Heart right ventricle (tissue), 16 donors: ENCODE results near the gene PIP4K2B. TPM values are rescaled to one million over a fixed set of nuclear protein-coding genes. Genes with fewer than 3 reads are reported as not detected.

Experiments
- ATAC-seq, 8 donors: fragments of 200-7000 bp; cut with Tn5 transposase; one replicate each; pipeline ENCODE4 v1.9.1; 2020; ENCODE audit warnings: mild to moderate bottlenecking in 8 of 8, moderate library complexity in 8 of 8, moderate number of reproducible peaks in 1 of 8
- DNase-seq, 2 donors: peaks; one replicate each; pipeline ENCODE4 v3.0.0-alpha.2; 2020
- H3K27ac ChIP-seq, 10 donors: fragments of 200-600 bp; sonication (generic) in 2 of 10; one replicate each; pipeline versions ENCODE4 v1.5.0 to v1.8.0; 2020 to 2022; ENCODE audit warnings: mild to moderate bottlenecking in 3 of 10
- H3K27me3 ChIP-seq, 7 donors: fragments of 200-600 bp; one replicate each; pipeline ENCODE4 v1.8.0; 2021 to 2022; ENCODE audit warnings: mild to moderate bottlenecking in 2 of 7
- H3K36me3 ChIP-seq, 9 donors: fragments of 200-600 bp; sonication (generic) in 1 of 9; one replicate each; pipeline versions ENCODE4 v1.5.0 to v1.8.0; 2020 to 2022; ENCODE audit warnings: mild to moderate bottlenecking in 2 of 9
- H3K4me1 ChIP-seq, 9 donors: fragments of 200-600 bp; sonication (generic) in 1 of 9; one replicate each; pipeline versions ENCODE4 v1.5.0 to v1.8.0; 2020 to 2022; ENCODE audit warnings: mild to moderate bottlenecking in 4 of 9
- H3K4me3 ChIP-seq, 10 donors: fragments of 200-600 bp; sonication (generic) in 2 of 10; one replicate each; pipeline versions ENCODE4 v1.5.0 to v1.8.0; 2020 to 2022; ENCODE audit warnings: mild to moderate bottlenecking in 7 of 10, moderate library complexity in 2 of 10
- H3K9me3 ChIP-seq, 11 donors: fragments of 200-600 bp in 10 of 11; sonication (generic) in 2 of 11; one replicate each; pipeline versions ENCODE4 v1.5.0 to v1.8.0; 2013 to 2022; ENCODE audit warnings: mild to moderate bottlenecking in 2 of 11, control low read depth in 1 of 11, moderate library complexity in 1 of 11
- CTCF ChIP-seq, 9 donors: fragments of 200-600 bp; sonication (generic) in 2 of 9; IDR thresholded peaks; one replicate each; pipeline versions ENCODE4 v1.5.0 to v1.8.0; 2021 to 2022; ENCODE audit warnings: antibody characterized with exemption in 9 of 9, mild to moderate bottlenecking in 5 of 9, moderate library complexity in 1 of 9
- WGBS, 2 donors: extraction: QIAGEN DNeasy Blood & Tissue Kit; methylation state at CpG; one replicate each; pipeline ENCODE4 v1.1.7; 2013; ENCODE audit warnings: inconsistent platforms in 1 of 2; 5-methylcytosine and 5-hydroxymethylcytosine counted together
- intact Hi-C, 10 donors: fragments of 100-400 bp; cut with DNase I; formaldehyde crosslinking; loops; one replicate each; pipeline versions ENCODE4 v1.11.1 to v1.14.2; 2022
- polyA plus RNA-seq, 2 donors: library from polyadenylated mRNA; stranded (reverse); fragments of 200-250 nt; gene quantifications; one replicate each; pipeline ENCODE4 v1.2.3, GENCODE V29; 2013
- total RNA-seq, 10 donors: library from RNA; stranded (reverse); fragmentation: NEBNext Ultra II Directional in 3 of 10; extraction: Animal tissue kit (Norgen Biotek cat#: 25700) in 3 of 10; gene quantifications; one replicate each; pipeline versions ENCODE4 v1.2.1 to v1.2.4, GENCODE V29; 2021 to 2023
- donor health status: Arrhythmogenic right ventricular cardiomyopathy.
- donor health status: ischemic (EF 13 %, LVEDD 7.1; RV severe dilation, severe dysfunction).
- donor health status: healthy with polysubstance abuse.
- donor health status: DM: no; HTN: yes; CAD: no.
- donor health status: DM: no; HTN: no; CAD: no.
- donor health status: ischemic (EF 25% LVEDD 6.9; RV normal size, moderate dysfunction).
- donor health status: ischemic (EF 25% LVEDD 5.7; RV mildly dilated, moderate dysfunction).
- donor health status: healthy.
- donor health status: DM: yes; HTN: yes; CAD: no.
- donor health status: Ischemic cardiomyopathy.
- donor health status: ischemic (EF 35%, LVEDD 5.7; RV mildly dilated, moderate dysfunction).
- donor health status: nonischemic (EF 11% LVEDD 7.7; RV severe dilation, severe dysfunction).
- donor health status: DM: yes; HTN: yes; CAD: no.
- donor health status: PGD.
- donor health status: ischemic (EF 29% LVEDD 5.4; RV normal size, mild dysfunction).
- donor health status: nonischemic (EF 23%, LVEDD 6.1; RV moderate dilation, normal function).

The PIP4K2B gene
- total and polyA plus RNA-seq, 12 donors, result 15.3 to 51.9 (median 46.4) TPM

- DNase-seq, result no peak
- Histone ChIP-seq H3K9me3 (no peaks in the 10 kb centered on the region), H3K27me3 (no peaks in the 10 kb centered on the region), H3K36me3 (peaks cover 0 to 74% (median 18%) of the 10 kb centered on the region in 9 donors), H3K4me1 (peaks cover 17 to 66% (median 44%) of the 10 kb centered on the region in 9 donors), H3K4me3 (no peak overlapping the region), H3K27ac (peak overlapping the region in 4 of 10 donors; percentile 1 to 93 (median 18))
- TF ChIP-seq CTCF (IDR thresholded peaks at IDR 0.05), result peak in 5 of 9 donors; percentile 8 to 30 (median 17)
- intact Hi-C loops, result loop anchor here in 6 of 10 donors (2.0 to 10.0 kb wide), 5 partner anchors 37 to 179 kb away; no protein-coding TSS in a partner anchor
- WGBS, 2 donors, result 57 to 66% methylated on average over 15 of the region's 15 CpGs
- ATAC-seq, result no peak
Observed at GRCh38 chr17:38733982-38734973, 65.1 kb downstream of the PIP4K2B start.

- DNase-seq, result no peak
- Histone ChIP-seq H3K27ac (peak overlapping the region in 8 of 10 donors; percentile 0 to 93 (median 13)), H3K4me1 (peaks cover 17 to 74% (median 49%) of the 10 kb centered on the region in 9 donors), H3K4me3 (no peak overlapping the region), H3K9me3 (no peaks in the 10 kb centered on the region), H3K36me3 (peaks cover 0 to 66% (median 10%) of the 10 kb centered on the region in 9 donors), H3K27me3 (no peaks in the 10 kb centered on the region)
- intact Hi-C loops, result loop anchor here in 5 of 10 donors (2.0 to 10.0 kb wide), 5 partner anchors 36 to 179 kb away; no protein-coding TSS in a partner anchor
- no peak for TF ChIP-seq CTCF (IDR thresholded peaks at IDR 0.05)
- no peak for ATAC-seq
- 72 to 79% methylated on average over 9 of the region's 9 CpGs for WGBS, 2 donors
Observed at GRCh38 chr17:38733282-38733981, 65.9 kb downstream of the PIP4K2B start.

- ATAC-seq, result peak in 4 of 8 donors; percentile 19 to 47 (median 28)
- Histone ChIP-seq H3K36me3 (peaks cover 0 to 59% (median 6%) of the 10 kb centered on the region in 9 donors), H3K4me1 (peaks cover 17 to 74% (median 55%) of the 10 kb centered on the region in 9 donors), H3K27ac (peak overlapping the region in 9 of 10 donors; percentile 79 to 97 (median 93)), H3K27me3 (no peaks in the 10 kb centered on the region), H3K9me3 (no peaks in the 10 kb centered on the region), H3K4me3 (no peak overlapping the region)
- no peak for TF ChIP-seq CTCF (IDR thresholded peaks at IDR 0.05)
- WGBS, 2 donors, result 59 to 68% methylated on average over 7 of the region's 7 CpGs
- no peak for DNase-seq
- intact Hi-C loops, result loop anchor here in 5 of 10 donors (2.0 to 10.0 kb wide), 5 partner anchors 35 to 178 kb away; no protein-coding TSS in a partner anchor
Observed at GRCh38 chr17:38732376-38733281, 66.7 kb downstream of the PIP4K2B start.
